Bronchial epithelial cell (primary cell): ENCODE results near the gene SWT1. TPM values are rescaled to one million over a fixed set of nuclear protein-coding genes. Genes with fewer than 3 reads are reported as not detected.

ENCODE experiments used
- DNase-seq: peaks from one replicate; pipeline ENCODE4 v3.0.0-alpha.2; 2010; ENCODE audit warnings: low read depth
- FAIRE-seq: peaks from 2 replicates; lab custom pipeline; 2011; peaks lifted over from hg19 to GRCh38; lab: Jason Lieb, UNC
- H3K27me3 ChIP-seq: 2 replicates; pipeline ENCODE4 v1.5.1; 2011; ENCODE audit warnings: low read length; ENCODE audit not compliant: control insufficient read depth, insufficient read depth
- H3K36me3 ChIP-seq: 2 replicates; pipeline ENCODE4 v1.5.1; 2011; ENCODE audit warnings: low read length; ENCODE audit not compliant: control insufficient read depth, insufficient read depth
- H3K4me3 ChIP-seq: 2 replicates; pipeline ENCODE4 v1.5.1; 2011; ENCODE audit warnings: mild to moderate bottlenecking, low read depth, low read length, control low read depth
- total RNA-seq: library from RNA; depleted of rRNA; stranded (reverse); fragments of >200 nt; gene quantifications from 2 replicates; pipeline ENCODE4 v1.2.1, GENCODE V29; 2014
- TF ChIP-seq, protein P1 (sequence below): IDR thresholded peaks from 2 replicates; pipeline ENCODE4 v1.5.1; 2011; ENCODE audit warnings: mild to moderate bottlenecking, moderate library complexity, low read length, control low read depth, inconsistent platforms; ENCODE audit not compliant: insufficient read depth, severe bottlenecking

Gene SWT1
- total RNA-seq, 1 donor from 2014 or later, result 2.9 TPM

DNA sequence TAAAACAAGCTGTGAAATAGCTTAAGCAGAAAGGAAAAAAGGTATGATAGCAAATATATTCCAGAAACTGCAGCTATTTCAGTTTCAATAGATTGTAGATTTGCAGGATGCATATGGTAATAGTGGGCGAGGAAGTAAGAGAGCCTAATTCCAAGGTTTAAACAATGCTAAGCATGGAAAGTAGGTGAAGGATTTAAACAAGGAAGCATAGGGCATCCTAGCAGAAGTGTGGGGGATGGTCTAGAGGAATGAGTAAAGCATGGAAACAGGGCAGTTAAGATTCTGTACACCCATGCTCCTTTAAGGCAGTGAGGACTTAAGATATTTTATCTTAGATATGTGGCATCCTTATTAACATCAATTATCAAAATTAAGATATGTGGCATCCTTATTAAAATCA lies 157.4 kb downstream of the SWT1 start:
- FAIRE-seq (no peak), DNase-seq (no peak)
- peaks cover 3% of the 10 kb centered on the region for H3K36me3 ChIP-seq
- no peaks in the 10 kb centered on the region for H3K27me3 ChIP-seq
- TF ChIP-seq, protein P1, sequence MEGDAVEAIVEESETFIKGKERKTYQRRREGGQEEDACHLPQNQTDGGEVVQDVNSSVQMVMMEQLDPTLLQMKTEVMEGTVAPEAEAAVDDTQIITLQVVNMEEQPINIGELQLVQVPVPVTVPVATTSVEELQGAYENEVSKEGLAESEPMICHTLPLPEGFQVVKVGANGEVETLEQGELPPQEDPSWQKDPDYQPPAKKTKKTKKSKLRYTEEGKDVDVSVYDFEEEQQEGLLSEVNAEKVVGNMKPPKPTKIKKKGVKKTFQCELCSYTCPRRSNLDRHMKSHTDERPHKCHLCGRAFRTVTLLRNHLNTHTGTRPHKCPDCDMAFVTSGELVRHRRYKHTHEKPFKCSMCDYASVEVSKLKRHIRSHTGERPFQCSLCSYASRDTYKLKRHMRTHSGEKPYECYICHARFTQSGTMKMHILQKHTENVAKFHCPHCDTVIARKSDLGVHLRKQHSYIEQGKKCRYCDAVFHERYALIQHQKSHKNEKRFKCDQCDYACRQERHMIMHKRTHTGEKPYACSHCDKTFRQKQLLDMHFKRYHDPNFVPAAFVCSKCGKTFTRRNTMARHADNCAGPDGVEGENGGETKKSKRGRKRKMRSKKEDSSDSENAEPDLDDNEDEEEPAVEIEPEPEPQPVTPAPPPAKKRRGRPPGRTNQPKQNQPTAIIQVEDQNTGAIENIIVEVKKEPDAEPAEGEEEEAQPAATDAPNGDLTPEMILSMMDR, result no peak
- H3K4me3 ChIP-seq, result no peak overlapping the region

DNA sequence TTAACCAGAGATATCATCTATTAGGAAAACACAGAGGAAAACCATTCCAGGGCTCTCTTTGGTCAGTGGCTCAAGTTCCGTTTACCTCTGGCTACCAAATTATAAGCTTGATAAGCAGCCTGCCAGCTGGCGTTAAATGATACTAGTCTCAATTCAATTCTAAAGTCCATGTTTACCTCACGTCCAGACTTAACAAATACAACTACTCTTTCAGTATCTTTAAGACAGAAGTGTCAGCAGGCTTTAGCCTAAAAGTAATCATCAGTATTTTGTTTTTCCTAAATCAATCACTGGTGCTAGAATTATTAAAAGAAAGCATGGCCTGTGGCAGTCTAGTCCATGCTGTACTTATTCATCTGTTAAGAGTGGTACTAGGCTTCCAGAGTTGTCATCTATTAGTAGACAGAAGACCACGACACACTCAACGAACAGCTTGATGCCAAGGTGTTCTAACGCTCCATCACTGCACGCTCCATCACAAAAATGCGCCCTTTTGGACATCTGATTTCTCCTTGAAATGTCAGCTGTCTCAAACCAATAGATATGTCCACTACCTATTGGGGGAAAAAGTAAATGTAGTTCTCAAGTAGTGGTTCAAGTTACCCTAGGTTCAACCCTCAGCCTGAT lies 158.6 kb downstream of the SWT1 start:
- Histone ChIP-seq H3K4me3 (peak overlapping the region; percentile 98), H3K27me3 (no peaks in the 10 kb centered on the region), H3K36me3 (no peaks in the 10 kb centered on the region)
- no peak for FAIRE-seq
- no peak for DNase-seq
- TF ChIP-seq, protein P1, result no peak

DNA sequence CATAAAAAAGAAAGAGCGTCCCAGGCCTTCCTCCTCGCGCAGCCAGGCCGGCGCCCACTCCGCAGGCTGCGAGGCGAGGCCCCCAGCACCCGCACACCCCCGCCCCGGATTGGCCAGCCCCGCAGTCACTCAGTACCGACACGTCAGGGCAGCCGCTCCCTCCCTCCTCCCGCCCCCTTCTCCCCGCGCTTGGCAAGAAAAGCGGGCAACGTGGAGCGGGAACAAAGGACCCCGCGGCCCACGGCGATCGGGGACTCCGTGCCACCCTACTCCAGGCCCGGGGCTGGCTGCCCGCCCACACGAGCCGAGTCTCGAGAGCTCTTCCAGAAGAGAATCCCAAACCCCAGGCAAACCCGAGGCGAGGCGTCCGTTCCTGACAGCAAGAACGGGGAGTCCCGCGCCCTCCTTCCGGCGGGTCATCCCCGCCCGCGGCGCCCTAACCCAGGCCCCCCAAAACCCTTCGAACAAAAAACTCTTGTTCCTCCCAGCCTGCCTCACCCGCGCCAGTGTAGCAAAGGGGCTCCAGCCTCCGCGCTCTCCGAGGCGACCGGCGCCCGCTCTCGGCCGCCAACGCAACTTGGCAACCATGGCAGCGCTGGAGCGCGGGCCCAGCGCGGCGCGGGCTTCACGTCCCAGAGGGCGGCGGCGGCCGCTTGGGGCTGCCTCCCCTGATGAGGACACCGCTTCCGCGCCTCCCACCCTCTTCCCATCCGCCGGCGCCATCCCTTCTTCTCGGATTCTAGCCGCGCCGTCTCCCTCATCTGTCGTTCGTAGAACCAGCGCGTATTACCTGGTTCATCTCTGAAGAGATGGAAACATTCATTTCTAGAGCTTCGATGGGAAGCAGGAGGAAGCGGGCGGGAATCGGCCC lies 159.4 kb downstream of the SWT1 start:
- Histone ChIP-seq H3K36me3 (no peaks in the 10 kb centered on the region), H3K4me3 (peak overlapping the region; percentile 98), H3K27me3 (no peaks in the 10 kb centered on the region)
- TF ChIP-seq, protein P1, result no peak
- FAIRE-seq (no peak), DNase-seq (peak; percentile 61)

DNA sequence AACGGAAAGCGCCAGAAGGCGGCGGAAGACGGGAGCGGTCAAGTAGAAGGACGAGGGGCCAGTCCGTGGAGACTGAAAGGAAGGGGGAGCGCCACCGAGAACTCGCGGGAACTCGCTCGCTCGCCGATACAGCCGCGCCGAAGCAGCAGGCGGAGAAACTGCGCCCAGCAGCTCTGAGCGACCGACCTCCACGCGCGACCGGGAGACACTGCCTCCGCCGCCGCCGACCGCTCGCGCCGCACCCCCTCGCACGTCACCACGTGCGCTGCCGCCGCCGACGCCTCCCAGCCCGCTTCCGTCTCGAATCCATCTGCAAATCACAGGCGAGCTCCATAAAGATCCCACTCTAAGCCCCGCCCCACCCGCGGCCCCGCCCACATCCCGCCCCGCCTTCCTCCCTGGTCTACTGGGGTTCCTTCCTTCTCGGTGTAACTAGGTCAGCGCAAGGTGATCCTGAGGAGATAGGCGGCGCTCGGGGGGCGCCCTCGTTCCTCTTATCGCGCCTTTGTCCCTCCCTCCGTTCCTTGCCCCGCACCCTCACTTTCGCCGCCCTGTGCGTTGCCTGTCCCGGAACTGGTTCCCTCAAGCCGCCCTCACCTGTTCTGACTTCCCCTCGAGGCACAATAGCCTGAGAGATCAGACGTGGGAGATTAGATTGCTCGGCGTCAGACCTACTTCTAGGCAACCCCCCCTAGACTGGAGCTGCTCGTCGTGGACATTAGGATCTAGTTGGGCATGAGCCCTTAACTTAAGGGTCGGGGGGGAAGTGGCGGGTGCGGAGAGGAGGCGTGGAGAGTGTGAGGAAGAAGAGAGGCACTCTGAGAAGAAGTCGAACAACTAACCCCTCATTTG lies 160.3 kb downstream of the SWT1 start, which contains the start of gene IVNS1ABP:
Gene IVNS1ABP, minus strand, starts transcription at position 210 of the 852 bp plus-strand sequence. CDS start 7,750 bp downstream, outside the sequence.
- TF ChIP-seq, protein P1, result peak; percentile 62
- DNase-seq, result peak; percentile 91
- H3K36me3 ChIP-seq, result no peaks in the 10 kb centered on the region
- no peaks in the 10 kb centered on the region for H3K27me3 ChIP-seq
- FAIRE-seq, result no peak
- peak within 1 kb of the TSS; percentile 98 for H3K4me3 ChIP-seq

DNA sequence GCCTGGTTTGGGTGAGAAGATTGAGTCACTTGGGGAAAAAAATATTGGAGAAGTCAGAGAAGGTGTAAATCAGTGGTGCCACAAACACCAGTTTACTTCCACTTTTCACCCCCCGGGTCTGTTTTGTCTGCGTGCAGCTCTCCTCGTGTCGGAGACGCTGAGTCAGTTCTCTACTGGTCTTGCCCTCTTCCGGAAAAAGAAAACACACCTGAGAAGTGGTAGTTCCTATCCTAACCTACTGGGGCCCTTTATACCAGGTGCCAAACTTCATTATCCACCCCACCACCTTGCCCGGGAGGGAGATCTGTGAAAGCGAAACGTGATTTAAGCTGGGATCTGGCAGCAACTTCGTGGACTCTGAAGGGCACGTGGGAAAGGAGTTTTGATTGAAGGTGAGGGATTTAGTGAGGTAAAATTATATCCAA lies 160.9 kb downstream of the SWT1 start:
- peak; percentile 83 for DNase-seq

More for the DNA sequence above, 160.9 kb downstream of the SWT1 start:
- H3K4me3 ChIP-seq, result peak overlapping the region; percentile 98
- FAIRE-seq, result no peak
- H3K27me3 ChIP-seq, result no peaks in the 10 kb centered on the region
- TF ChIP-seq, protein P1, result peak; percentile 14
- H3K36me3 ChIP-seq, result no peaks in the 10 kb centered on the region
